Hindlimb muscle (tissue), 1 donor: ENCODE results near the gene MYH7. TPM values are rescaled to one million over a fixed set of nuclear protein-coding genes. Genes with fewer than 3 reads are reported as not detected.
"Not testable (repeated sequence)": the region's sequence is repeated elsewhere in the genome, so short reads cannot be mapped to it uniquely, and the experiment has no call there.

ENCODE experiments used
- DNase-seq: peaks from one replicate; pipeline ENCODE4 v3.0.0-alpha.2; 2013
- polyA plus RNA-seq: library from polyadenylated mRNA; unstranded; fragments of 120-200 nt; gene quantifications from one replicate; pipeline ENCODE4 v1.2.1, GENCODE V29; 2013; ENCODE audit not compliant: insufficient read length

The MYH7 gene
- polyA plus RNA-seq, 1 donor = 525 TPM

DNA sequence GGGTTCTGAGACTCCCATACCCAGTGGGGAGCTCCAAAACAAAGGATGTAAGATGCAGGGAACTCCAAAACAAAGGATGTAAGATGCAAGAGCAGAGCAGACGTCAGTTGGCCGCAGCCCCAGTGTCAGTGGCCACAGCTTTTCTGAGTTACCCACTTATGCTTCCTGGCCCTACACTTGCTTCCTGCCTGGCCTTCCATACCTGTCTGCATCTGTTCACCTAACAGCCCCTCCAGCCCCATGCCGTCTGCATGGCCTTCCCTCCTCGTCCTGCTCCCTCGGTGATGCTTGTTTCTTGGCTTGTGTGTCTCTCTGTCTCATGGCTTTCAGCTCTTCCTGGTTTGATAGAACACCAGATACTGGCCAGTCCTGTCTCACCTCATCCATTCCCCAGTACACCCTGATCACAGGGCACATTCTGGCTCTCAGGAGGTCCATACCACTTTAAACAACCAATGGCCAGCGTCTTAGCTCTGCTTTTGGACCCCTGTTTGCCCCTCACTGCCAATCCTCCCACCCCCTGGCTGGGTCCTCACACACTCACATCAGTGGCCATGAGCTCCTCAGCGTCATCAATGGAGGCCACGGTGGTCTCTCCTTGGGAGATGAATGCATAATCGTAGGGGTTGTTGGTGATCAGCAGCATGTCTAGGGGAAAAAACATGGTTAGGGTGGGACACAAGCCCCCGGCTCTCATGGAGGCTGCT lies 5.3 kb downstream of the MYH7 start:
- no peak for DNase-seq

GRCh38 chr14:23428686-23429495 lies 6.6 kb downstream of the MYH7 start:
- no peak for DNase-seq

DNA sequence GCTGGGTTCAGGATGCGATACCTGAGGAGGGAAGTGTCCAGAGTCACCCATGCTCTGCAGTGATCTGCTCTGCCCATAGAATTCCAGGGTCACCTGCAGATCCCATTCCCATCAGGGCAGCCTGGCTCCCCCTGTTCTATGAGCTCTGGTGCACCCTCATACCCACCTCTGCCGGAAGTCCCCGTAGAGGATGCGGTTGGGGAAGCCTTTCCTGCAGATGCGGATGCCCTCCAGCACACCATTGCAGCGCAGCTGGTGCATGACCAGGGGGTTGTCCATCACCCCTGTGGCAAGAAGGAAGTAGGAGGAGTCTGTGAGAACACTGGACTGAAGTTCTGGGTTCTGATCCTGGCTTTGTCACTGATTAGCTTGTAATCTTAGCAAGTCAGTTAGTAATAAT lies 9.7 kb downstream of the MYH7 start:
- not testable (repeated sequence) for DNase-seq

GRCh38 chr14:23425169-23425568 lies 10.3 kb downstream of the MYH7 start:
- no peak for DNase-seq

DNA sequence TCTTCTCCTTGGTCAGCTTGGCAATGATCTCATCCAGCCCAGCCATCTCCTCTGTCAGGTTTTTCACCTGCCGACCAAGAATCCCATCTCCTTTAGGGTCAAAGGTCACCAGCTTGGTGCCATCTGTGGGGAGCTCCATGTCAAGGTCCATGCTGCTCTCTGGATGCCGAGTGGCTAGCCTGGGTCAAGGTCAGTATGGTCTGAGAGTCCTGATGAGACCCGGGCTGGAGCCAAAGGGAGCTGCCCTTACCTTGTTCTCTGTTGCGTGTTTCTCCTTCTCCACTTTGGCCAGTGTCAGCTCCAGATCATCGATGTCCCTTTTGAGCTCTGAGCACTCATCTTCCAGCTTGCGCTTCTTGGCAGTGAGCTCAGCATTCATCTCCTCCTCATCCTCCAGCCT lies 11.8 kb downstream of the MYH7 start:
- no peak for DNase-seq

- DNase-seq = no peak
Observed at GRCh38 chr14:23421594-23421993, 13.9 kb downstream of the MYH7 start.

GRCh38 chr14:23419646-23420045 lies 15.8 kb downstream of the MYH7 start:
- DNase-seq = not testable (repeated sequence)

- no peak for DNase-seq
Observed at GRCh38 chr14:23418021-23418420, 17.4 kb downstream of the MYH7 start.

DNA sequence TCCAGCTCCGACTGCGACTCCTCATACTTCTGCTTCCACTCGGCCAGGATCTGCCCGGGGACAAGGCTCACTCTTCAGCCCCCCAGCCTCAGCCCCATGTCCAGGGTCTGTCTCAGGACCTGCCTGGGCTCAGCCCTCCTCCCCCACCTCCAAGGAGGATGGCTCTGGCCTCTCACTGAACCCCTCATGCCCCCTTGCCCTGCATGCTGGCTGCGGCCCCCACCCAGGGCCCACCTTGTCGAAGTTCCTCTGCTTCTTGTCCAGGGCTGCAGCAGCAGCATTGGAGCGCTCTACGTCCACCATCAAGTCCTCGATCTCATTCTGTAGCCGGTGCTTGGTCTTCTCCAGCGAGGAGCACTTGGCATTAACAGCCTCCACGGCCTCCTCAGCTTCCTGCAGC lies 18.2 kb downstream of the MYH7 start:
- not testable (repeated sequence) for DNase-seq

- no peak for DNase-seq
Observed at GRCh38 chr14:23416801-23417200, 18.7 kb downstream of the MYH7 start.

DNA sequence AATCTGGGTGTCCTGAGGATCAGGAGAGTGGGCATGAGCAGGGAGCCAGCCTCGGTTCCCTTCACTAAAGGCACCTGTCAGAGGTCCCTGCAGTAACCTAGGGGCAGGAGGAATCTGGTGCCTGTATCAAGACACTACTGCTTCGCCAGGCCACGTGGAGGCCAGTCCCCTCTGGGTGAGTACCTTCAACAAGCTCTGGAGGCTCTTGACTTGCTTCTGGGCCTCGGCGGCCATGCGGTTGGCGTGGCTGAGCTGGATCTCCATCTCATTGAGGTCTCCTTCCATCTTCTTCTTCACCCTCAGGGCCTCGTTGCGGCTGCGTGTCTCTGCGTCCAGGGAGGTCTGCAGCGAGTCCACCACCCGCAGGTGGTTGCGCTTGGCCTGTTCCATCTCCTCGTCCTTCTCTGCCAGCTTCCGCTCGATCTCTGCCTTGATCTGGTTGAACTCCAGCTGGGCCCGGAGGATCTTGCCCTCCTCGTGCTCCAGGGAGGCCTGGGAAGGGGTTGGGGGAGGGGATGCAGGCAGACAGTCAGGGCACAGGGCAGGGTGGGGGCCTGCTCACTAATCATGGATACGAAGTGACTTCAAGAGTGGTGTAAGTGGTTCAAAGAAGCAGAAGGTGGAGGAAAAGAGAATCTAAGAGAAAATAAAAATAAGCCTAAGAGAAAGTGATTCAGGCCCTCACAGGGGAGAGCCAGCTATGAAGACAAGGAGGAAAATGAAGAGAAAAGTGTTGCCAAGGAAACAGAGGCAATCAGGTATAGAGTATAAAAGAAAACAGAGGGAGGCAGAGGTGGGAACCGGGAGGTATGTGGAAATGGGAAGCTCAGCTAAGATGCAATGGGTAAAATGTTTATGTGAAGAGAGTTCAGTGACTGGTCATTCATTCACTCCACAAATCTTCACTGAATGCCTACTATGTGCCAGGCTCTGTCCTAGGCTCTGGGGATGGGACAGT lies 19.4 kb downstream of the MYH7 start:
- no peak for DNase-seq

DNA sequence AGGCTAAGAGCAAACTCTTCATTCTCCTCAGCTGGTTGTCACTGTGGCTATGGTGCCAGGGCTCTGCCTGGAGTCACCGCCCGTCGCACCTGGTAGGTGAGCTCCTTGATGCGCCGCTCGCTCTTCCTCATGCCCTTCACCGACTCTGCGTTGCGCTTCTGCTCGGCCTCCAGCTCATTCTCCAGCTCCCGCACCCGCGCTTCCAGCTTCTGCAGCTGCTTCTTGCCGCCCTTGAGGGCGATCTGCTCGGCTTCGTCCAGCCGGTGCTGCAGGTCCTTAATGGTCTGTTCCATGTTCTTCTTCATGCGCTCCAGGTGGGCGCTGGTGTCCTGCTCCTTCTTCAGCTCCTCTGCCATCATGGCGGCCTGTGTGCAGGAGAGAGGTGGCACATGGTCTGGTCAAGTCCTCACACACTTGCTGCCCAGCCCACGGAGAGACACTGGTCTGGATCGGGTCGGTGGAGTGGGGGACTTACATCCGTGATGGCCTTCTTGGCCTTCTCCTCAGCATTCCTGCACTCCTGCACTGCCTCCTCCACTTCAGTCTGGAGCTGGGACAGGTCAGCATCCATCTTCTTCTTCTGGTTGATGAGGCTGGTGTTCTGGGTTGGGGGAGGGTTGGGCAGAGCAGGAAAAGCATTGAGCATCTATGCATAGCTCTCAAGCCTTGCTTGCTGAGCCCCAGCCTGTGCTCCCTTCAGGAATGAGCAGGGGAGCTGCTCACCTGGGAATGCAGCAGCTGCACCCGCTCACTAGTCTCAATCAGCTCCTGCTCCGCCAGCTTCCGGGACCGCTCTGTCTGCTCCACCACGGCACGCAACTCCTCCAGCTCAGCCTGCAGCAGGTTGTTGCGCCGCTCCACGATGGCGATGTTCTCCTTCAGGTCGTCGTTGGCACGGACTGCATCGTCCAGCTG lies 20.3 kb downstream of the MYH7 start:
- no peak for DNase-seq

DNA sequence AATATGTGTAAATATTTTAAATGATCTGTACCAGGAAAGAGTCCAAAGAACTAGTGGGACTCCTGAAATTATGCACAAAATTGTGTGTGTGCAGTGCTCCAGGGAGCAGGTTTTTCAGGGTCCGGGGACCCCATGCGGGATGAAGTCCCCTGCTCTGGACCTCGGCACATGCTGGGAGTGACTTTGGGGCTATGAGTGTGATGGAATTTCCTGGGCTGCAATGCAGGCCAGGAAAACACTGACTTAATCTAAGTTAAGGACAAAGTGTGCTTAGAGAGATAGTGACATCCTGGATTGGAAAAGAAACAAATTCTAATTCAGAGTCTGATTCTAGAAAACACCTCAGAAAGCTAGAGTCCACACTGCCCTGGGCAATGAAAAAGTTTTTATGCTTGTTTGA lies 21.2 kb downstream of the MYH7 start:
- no peak for DNase-seq

DNA sequence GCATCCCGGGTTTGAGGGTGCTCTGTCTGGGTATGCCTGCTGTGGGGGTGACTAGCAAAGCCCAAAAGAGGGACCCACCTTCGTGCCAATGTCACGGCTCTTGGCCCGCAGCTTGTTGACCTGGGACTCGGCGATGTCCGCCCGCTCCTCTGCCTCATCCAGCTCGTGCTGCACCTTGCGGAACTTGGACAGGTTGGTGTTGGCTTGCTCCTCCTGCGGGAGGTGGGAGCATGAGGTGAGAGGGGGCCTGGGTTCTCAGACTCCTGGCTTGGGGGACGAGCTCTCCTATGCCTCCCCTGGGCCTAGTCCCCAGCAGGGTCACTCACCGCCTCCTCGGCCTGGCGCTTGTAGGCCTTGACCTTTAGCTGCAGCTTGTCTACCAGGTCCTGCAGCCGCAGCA lies 21.8 kb downstream of the MYH7 start:
- no peak for DNase-seq

GRCh38 chr14:23411563-23412525 lies 23.6 kb downstream of the MYH7 start:
- DNase-seq = no peak

GRCh38 chr14:23409966-23410635 lies 25.4 kb downstream of the MYH7 start:
- no peak for DNase-seq

GRCh38 chr14:23409475-23409874 lies 26.0 kb downstream of the MYH7 start:
- DNase-seq = no peak

DNA sequence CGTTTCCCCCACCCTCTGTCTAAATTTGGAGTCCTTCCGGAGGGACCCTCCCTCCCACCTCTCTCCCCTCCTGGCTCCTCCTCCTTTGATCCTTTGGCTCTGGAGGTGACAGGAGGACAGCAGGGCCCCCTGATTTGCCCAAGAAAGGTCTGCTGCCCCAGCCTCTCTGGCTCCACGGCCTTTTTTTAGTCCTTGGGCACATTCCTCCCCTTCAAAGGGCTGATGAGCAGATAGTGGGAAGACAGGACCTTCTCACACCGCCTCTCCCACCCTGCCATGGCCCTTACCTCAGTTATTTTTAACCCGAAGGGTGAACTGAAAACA lies 27.2 kb downstream of the MYH7 start:
- DNase-seq = no peak

DNA sequence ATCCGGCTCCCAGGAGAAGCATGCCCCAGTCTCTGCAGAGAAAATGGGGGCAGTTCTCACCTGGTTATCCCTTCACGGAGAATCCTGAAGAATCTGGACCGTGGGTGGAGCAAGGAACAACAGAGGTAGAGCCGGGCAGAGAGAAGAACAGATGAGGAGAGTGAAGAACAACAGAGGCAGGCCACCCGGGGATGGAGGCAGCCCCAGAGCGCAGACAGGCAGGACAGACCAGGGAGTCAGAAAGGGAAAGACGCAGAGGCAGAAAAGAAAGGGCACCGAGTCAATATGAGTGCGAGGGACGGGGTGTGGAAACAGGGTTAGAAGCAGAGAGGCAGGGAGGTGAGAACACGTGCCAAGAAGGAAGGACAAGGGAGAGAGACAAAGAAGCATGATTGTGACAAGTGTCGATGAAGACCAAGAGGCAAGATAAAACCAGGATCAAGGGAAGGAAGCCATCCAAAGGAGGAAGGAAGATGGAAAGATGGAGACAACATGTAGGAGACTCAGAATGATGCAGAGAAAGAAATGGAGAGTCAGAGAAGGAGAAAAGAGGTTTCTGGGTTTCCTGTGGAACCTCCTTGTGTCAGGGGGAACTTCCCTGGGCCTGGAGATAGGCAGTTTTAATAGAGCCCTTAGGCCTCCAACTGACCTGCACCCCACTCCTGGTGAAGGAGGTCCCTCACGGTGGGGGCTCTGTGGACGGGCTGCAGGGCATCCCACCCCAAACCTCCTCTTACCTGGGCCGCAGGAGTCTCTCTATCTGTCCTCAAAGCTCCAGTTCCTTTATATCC lies 27.7 kb downstream of the MYH7 start, which contains the start of gene MYH6:
TSS of gene MYH6 (minus strand) at position 758 of the 791 bp plus-strand sequence. CDS start 1,050 bp downstream, outside the sequence.
- DNase-seq = no peak
